DOHH2 (cell line): Measurements from ENCODE around the gene OTUD6A.

Experiments used
- H3F3A ChIP-seq: fragments of 200-600 bp; sonication (generic), shearing (Covaris generic); 2 replicates; pipeline ENCODE4 v1.6.0; 2016; ENCODE audit warnings: antibody characterized with exemption, mild to moderate bottlenecking; ENCODE audit not compliant: control insufficient read depth, insufficient read depth
- H3K27ac ChIP-seq: fragments of 200-600 bp; sonication (generic); 2 replicates; pipeline ENCODE4 v1.5.1; 2014; ENCODE audit warnings: low read depth, mild to moderate bottlenecking, low read length, moderate library complexity
- H3K27me3 ChIP-seq: fragments of 200-600 bp; sonication (generic); 2 replicates; pipeline ENCODE4 v1.6.1; 2014; ENCODE audit warnings: mild to moderate bottlenecking, low read length, mixed read lengths; ENCODE audit not compliant: control insufficient read depth
- H3K36me3 ChIP-seq: fragments of 200-600 bp; sonication (generic); 2 replicates; pipeline ENCODE4 v1.6.1; 2014; ENCODE audit warnings: mild to moderate bottlenecking, low read length, moderate library complexity, mixed read lengths; ENCODE audit not compliant: control insufficient read depth
- H3K4me1 ChIP-seq: fragments of 200-600 bp; sonication (generic); 2 replicates; pipeline ENCODE4 v1.6.1; 2014; ENCODE audit warnings: mild to moderate bottlenecking, low read length, mixed read lengths; ENCODE audit not compliant: control insufficient read depth
- H3K4me2 ChIP-seq: fragments of 200-600 bp; sonication (generic); 2 replicates; pipeline ENCODE4 v1.6.0; 2014; ENCODE audit warnings: mild to moderate bottlenecking, low read length, moderate library complexity
- H3K4me3 ChIP-seq: fragments of 200-600 bp; sonication (generic); 2 replicates; pipeline ENCODE4 v1.5.1; 2014; ENCODE audit warnings: mild to moderate bottlenecking, low read length, mixed read lengths
- H3K79me2 ChIP-seq: fragments of 200-600 bp; sonication (generic); 2 replicates; pipeline ENCODE4 v1.6.1; 2014; ENCODE audit warnings: mild to moderate bottlenecking, low read length, mixed read lengths; ENCODE audit not compliant: control insufficient read depth
- H3K9me2 ChIP-seq: fragments of 200-600 bp; sonication (generic); replicated peaks from 2 replicates; pipeline ENCODE4 v1.6.1; 2014; ENCODE audit warnings: mild to moderate bottlenecking, low read length, mixed read lengths; ENCODE audit not compliant: control insufficient read depth
- H3K9me3 ChIP-seq: fragments of 200-600 bp; sonication (generic); 2 replicates; pipeline ENCODE4 v1.6.1; 2014; ENCODE audit warnings: antibody characterized with exemption, low read length, mixed read lengths; ENCODE audit not compliant: control insufficient read depth, insufficient read depth
- H4K20me1 ChIP-seq: fragments of 200-600 bp; sonication (generic); 2 replicates; pipeline ENCODE4 v1.6.0; 2014; ENCODE audit warnings: low read depth, mild to moderate bottlenecking, antibody characterized with exemption, low read length, moderate library complexity; ENCODE audit not compliant: control insufficient read depth, insufficient read depth
- CTCF ChIP-seq: fragments of 200-600 bp; sonication (generic); IDR thresholded peaks from one replicate; pipeline ENCODE4 v1.5.1; 2014; ENCODE audit warnings: antibody characterized with exemption, mild to moderate bottlenecking, low read depth, low read length; ENCODE audit not compliant: poor library complexity, severe bottlenecking
- EZH2phosphoT487 ChIP-seq: fragments of 200-600 bp; sonication (generic); IDR thresholded peaks from 2 replicates; pipeline ENCODE4 v1.6.1; 2017; ENCODE audit warnings: borderline replicate concordance, mild to moderate bottlenecking, antibody characterized with exemption, low read length, moderate library complexity, mixed read lengths

Gene OTUD6A

GRCh38 chrX:70016513-70016912, 45.7 kb upstream of the OTUD6A start:
- H4K20me1 ChIP-seq = no peaks in the 10 kb centered on the region
- H3K4me3 ChIP-seq = no peak overlapping the region
- no peaks in the 10 kb centered on the region for H3K9me2 ChIP-seq
- H3K79me2 ChIP-seq = no peaks in the 10 kb centered on the region
- H3K9me3 ChIP-seq = no peaks in the 10 kb centered on the region
- no peaks in the 10 kb centered on the region for H3K27me3 ChIP-seq
- H3K36me3 ChIP-seq = no peaks in the 10 kb centered on the region
- no peak overlapping the region for H3K27ac ChIP-seq
- no peak overlapping the region for H3K4me2 ChIP-seq
- H3F3A ChIP-seq = no peaks in the 10 kb centered on the region
- H3K4me1 ChIP-seq = no peaks in the 10 kb centered on the region
- TF ChIP-seq CTCF = no peak
- no peak for TF ChIP-seq EZH2phosphoT487

- Histone ChIP-seq H3K4me2 (no peak overlapping the region), H4K20me1 (no peaks in the 10 kb centered on the region), H3K27me3 (no peaks in the 10 kb centered on the region)
Observed at GRCh38 chrX:70022616-70023015, 39.6 kb upstream of the OTUD6A start.

GRCh38 chrX:70025464-70025863, 36.8 kb upstream of the OTUD6A start:
- no peaks in the 10 kb centered on the region for H4K20me1 ChIP-seq
- no peaks in the 10 kb centered on the region for H3K9me3 ChIP-seq
- H3K79me2 ChIP-seq = no peaks in the 10 kb centered on the region
- no peak overlapping the region for H3K4me3 ChIP-seq
- H3F3A ChIP-seq = no peaks in the 10 kb centered on the region
- H3K27ac ChIP-seq = no peak overlapping the region
- H3K4me1 ChIP-seq = no peaks in the 10 kb centered on the region
- no peaks in the 10 kb centered on the region for H3K36me3 ChIP-seq
- TF ChIP-seq CTCF = no peak
- TF ChIP-seq EZH2phosphoT487 = no peak
- no peak overlapping the region for H3K4me2 ChIP-seq
- H3K27me3 ChIP-seq = no peaks in the 10 kb centered on the region
- no peaks in the 10 kb centered on the region for H3K9me2 ChIP-seq

More at GRCh38 chrX:70022616-70023015, 39.6 kb upstream of the OTUD6A start:
- H3K9me3 ChIP-seq = no peaks in the 10 kb centered on the region
- no peaks in the 10 kb centered on the region for H3F3A ChIP-seq
- H3K4me1 ChIP-seq = no peaks in the 10 kb centered on the region
- H3K9me2 ChIP-seq = no peaks in the 10 kb centered on the region
- H3K27ac ChIP-seq = no peak overlapping the region
- H3K4me3 ChIP-seq = no peak overlapping the region
- no peaks in the 10 kb centered on the region for H3K79me2 ChIP-seq
- H3K36me3 ChIP-seq = no peaks in the 10 kb centered on the region
- TF ChIP-seq EZH2phosphoT487 (no peak), CTCF (no peak)

GRCh38 chrX:70026112-70026850, 36.0 kb upstream of the OTUD6A start:
- H3K27ac ChIP-seq = no peak overlapping the region
- no peaks in the 10 kb centered on the region for H3K27me3 ChIP-seq
- H3K9me3 ChIP-seq = no peaks in the 10 kb centered on the region
- H3F3A ChIP-seq = no peaks in the 10 kb centered on the region
- no peaks in the 10 kb centered on the region for H3K79me2 ChIP-seq
- H4K20me1 ChIP-seq = no peaks in the 10 kb centered on the region
- no peaks in the 10 kb centered on the region for H3K36me3 ChIP-seq
- H3K4me2 ChIP-seq = no peak overlapping the region
- no peaks in the 10 kb centered on the region for H3K4me1 ChIP-seq
- no peaks in the 10 kb centered on the region for H3K9me2 ChIP-seq
- H3K4me3 ChIP-seq = no peak overlapping the region
- TF ChIP-seq CTCF = no peak
- TF ChIP-seq EZH2phosphoT487 = no peak
